IPS-11a (cell line): Measurements from ENCODE around the gene PDLIM5.

Experiments used
- H3K4me3 ChIP-seq: one replicate; pipeline ENCODE4 v1.5.1; 2013; ENCODE audit warnings: low read depth, low read length, control low read depth

The PDLIM5 gene

DNA sequence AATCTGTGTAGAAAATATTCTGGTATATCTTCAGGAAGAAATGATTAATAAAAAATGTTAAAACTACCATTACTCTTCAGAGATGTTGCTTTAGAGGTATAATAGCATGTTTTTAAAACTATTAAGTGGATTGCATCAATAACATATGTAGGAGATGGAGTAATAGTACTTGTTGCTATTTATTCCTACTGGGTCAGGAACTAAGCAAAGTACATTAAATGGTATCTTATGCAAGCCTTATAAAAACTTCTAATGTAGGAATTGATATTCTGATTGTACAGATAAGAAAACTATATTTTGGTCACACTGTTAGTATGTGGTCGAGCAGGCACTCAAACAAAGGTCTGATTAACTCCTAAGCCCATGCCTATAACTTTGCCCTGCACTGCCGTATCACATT is 31.4 kb upstream of the PDLIM5 start:
- H3K4me3 ChIP-seq = no peak overlapping the region

- no peak overlapping the region for H3K4me3 ChIP-seq
Measured at GRCh38 chr4:94426783-94427182, 25.0 kb upstream of the PDLIM5 start.

- H3K4me3 ChIP-seq = no peak overlapping the region
Measured at GRCh38 chr4:94428884-94429283, 22.9 kb upstream of the PDLIM5 start.

DNA sequence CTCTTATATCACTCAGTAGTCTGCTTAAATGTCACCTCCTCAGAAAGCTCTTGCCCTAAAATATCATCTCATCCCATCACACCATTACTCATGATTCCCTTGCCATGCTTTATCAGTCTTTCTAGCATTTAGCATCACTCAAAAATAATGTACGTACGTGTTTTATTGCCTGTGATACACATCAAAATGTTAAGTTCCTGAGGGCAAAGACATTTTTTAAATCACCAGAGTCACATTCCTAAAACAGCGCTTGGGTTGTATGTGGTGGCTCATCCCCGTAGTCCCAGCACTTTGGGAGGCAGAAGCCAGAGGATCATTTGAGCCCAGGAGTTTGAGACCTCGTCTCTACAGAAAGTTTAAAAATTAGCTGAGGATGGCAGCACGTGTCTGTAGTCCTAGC is 21.3 kb upstream of the PDLIM5 start:
- no peak overlapping the region for H3K4me3 ChIP-seq

DNA sequence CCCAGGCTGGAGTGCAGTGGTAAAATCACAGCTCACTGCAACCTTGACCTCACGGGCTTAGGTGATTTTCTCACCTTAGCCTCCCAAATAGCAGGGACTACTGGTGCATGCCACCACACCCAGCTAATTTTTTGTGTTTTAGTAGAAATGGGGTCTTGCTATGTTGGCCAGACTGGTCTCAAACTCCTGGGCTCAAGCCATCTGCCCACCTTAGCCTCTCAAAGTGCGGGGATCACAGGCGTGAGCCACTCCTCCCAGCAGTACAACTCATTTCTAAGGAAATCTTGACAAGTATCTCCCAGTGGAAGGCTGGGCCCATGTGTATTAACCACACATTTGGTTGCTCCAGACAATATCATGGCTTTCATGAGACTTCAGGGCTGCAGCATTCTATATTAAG is 20.4 kb upstream of the PDLIM5 start:
- no peak overlapping the region for H3K4me3 ChIP-seq

- no peak overlapping the region for H3K4me3 ChIP-seq
Measured at GRCh38 chr4:94434505-94434904, 17.2 kb upstream of the PDLIM5 start.

GRCh38 chr4:94435874-94436273 is 15.9 kb upstream of the PDLIM5 start:
- no peak overlapping the region for H3K4me3 ChIP-seq

- H3K4me3 ChIP-seq = no peak overlapping the region
Measured at GRCh38 chr4:94436512-94436911, 15.2 kb upstream of the PDLIM5 start.

DNA sequence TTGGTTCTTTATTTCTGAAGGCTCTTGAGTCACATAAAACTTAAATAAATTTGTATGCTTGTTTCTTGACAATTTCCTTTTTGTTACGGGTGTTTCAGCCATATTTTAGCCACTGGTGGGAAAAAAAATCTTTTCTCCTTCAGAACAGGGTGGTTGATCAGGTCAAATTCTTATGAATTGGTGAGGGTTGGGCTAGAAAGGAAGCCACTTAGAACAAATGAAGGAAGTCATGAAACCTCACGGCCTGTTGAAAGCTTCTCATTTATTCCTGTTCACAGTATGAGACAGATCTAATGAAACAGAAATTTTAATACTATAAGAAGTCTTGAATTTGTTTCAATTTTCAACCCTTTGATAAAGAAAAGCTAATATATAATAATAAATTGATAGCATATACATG is 12.1 kb upstream of the PDLIM5 start:
- H3K4me3 ChIP-seq = no peak overlapping the region

- no peak overlapping the region for H3K4me3 ChIP-seq
Measured at GRCh38 chr4:94441838-94442237, 9.9 kb upstream of the PDLIM5 start.

DNA sequence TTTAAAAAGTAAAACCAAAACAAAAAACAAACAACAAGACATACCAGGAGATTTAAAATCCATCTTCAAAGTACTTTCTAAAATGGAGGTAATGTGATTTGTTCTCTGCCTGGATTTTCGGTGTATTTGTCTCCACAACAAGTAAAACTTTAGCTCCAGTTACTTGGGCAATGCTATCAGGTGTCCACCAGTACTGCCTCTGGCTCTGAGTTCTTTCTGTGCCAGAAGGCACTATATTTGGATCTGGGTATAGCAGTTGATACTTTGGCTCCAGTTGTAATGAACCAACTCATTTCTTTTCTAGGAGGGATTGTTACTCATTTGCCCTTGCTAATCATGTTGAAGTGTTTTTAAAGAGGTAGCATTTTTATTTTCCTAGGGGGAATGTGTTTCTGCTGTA is 9.5 kb upstream of the PDLIM5 start:
- H3K4me3 ChIP-seq = no peak overlapping the region

- H3K4me3 ChIP-seq = no peak overlapping the region
Measured at GRCh38 chr4:94446386-94446785, 5.4 kb upstream of the PDLIM5 start.

- H3K4me3 ChIP-seq = no peak overlapping the region
Measured at GRCh38 chr4:94447754-94448411, 3.9 kb upstream of the PDLIM5 start.

- H3K4me3 ChIP-seq = no peak overlapping the region
Measured at GRCh38 chr4:94448815-94449375, 2.8 kb upstream of the PDLIM5 start.

GRCh38 chr4:94451051-94451694 is 569 bp upstream of the PDLIM5 start:
- H3K4me3 ChIP-seq = peak overlapping the region; percentile 54

DNA sequence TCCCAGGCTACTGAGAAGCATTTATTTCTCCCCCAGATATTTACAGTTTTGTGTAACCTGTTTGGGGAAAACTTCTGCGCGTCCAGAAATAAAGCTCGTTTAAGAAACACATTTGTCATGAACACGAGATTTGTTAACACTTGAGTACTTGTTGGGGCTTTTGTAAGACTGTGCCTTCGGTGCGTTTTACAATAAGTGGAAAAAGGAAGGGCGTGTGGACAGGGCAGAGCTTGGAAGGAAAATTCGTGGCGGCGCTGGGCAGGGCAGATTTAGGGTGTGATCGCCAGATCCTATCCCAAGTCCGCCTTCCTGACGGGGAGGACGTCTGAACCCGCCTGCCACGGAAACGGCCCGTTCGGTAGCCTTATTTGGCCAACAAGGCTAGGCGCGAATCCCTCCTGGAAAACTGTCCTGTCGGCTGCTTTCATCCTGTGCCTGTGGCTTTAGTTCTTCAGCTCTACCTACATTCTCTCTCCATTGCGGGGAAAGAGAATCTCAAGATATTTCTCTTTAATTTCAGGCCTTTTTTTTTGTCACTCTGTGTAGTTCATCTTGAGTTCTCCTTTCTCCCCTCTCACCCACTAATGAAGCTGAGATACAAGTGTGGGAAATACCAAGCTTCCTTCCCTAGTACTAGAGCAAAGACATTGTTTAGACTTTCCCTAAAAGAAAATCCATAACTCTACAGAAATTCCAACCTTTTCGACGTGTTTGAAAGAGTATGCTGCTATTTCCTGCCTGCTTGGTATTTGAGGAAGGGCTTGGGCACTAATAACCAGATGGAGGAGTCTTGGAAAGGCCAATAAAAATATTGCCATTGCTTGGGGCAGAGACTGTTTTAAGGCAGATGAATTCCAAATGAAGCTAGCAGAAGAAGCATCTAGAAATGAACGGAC is 982 bp downstream of the PDLIM5 start:
- H3K4me3 ChIP-seq = peak overlapping the region; percentile 78

DNA sequence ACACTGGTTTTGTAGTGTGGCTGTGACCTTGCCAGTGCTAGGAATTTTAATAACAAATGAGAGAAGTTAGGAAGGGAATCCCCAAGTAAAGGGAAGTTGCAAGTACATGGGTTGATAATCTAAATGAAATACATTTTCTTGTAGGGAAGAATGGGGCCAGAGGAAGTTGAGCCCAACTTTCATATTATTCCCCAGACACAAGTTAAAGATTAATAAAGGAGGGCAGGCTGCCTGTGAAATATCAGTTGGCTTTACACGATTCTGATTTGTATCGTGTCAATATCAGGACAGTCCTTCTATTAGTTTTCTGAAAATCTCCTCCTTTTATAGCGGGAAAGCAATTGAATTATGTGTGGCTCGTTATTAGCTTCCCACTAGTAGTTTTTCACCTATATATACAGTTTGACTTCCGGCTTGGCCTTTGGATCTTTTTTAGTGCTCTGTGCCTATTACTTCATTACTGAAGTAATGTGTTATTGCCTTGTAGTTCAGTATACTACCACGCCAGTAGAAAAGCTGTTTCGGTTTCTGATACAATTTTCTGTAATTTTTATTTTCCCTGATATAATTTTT is 1.7 kb downstream of the PDLIM5 start:
- peak overlapping the region; percentile 78 for H3K4me3 ChIP-seq

DNA sequence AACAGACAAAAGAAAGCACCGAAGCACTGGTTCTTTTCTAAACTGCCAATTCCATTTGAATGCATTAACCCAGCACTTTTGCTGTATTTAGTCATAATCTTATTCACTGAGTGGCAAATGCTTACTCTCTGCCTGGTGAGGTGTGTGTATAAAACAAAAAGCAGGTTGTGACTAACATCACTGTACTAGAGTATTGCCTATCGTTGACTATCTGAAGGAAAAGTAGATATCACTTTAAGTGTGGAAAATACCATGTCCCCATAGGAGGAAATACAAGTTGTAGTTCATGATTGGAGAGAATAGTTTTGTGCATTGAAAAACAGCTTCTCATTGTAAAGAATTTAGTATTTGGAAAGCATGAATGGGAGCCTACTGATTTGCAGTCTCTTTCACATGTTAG is 2.7 kb downstream of the PDLIM5 start:
- no peak overlapping the region for H3K4me3 ChIP-seq

DNA sequence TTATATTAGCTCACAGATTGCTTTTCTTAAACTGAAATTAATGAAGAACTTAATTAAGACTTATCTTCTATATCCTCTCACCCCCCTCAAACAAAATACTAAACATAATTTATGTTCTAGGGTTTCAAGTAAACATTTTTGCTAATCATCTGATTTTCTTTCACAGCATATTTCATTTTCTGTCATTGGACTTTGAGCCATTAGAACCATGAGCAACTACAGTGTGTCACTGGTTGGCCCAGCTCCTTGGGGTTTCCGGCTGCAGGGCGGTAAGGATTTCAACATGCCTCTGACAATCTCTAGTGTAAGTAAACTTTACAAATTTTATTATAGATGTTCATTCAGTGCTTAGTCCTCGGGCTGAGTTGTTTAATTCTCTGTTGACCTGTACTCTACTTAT is 3.3 kb downstream of the PDLIM5 start:
- H3K4me3 ChIP-seq = no peak overlapping the region

- H3K4me3 ChIP-seq = no peak overlapping the region
Measured at GRCh38 chr4:94457692-94458106, 6.0 kb downstream of the PDLIM5 start.

DNA sequence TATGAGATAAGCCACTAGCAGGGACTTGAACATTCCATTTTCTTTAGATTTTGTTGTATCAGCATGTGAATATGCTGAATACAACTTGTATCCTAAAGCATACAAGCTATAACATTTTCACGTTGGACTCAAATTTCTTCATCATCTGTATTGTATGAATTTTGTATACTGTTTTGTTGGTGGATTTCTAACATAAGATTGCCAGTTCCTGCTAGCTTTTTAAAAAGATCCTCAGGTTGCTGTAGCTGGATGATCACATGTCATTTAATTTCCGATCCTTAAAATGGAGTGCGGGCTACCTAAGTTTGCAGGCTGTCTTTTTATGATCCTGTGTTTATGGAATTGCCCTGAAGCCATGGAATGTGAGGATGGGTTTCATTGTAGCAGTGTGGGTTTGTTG is 6.9 kb downstream of the PDLIM5 start:
- no peak overlapping the region for H3K4me3 ChIP-seq
